K562 (cell line): ENCODE data around the gene USP32. TPM values are rescaled to one million over a fixed set of nuclear protein-coding genes. Genes with fewer than 3 reads are reported as not detected.

Experiments used
- ATAC-seq: fragments of 200-7000 bp; cut with Tn5 transposase; 3 replicates; pipeline ENCODE4 v1.9.1; 2020; ENCODE audit warnings: moderate library complexity
- BruUV-seq: library from RNA; stranded (reverse); fragments of 400-500 nt; replicated peaks from 2 replicates; lab custom pipeline; 2021; lab: Mats Ljungman, UMichigan
- CTCF ChIA-PET: fragments of 300-600 bp; formaldehyde crosslinking; extraction: SDS; loops from one replicate; lab custom pipeline; 2021; ENCODE audit warnings: low intra/inter-chr PET ratio; lab: Yijun Ruan, JAX
- POLR2A ChIA-PET: fragments of 300-600, 350-650 bp; sonication (Branson Sonifier 250); formaldehyde crosslinking; extraction: SDS; loops from one replicate; lab custom pipeline; 2021; ENCODE audit warnings: antibody characterized with exemption, inconsistent platforms; lab: Yijun Ruan, JAX
- DNase-seq, 4 experiments: peaks; one replicate each; pipeline versions ENCODE4 v3.0.0 to v3.0.0-alpha.2; 2011 to 2018; ENCODE audit warnings: low spot score in 3 of 4, mixed read lengths in 3 of 4; ENCODE audit errors: extremely low read depth in 1 of 4
- FAIRE-seq: peaks from 2 replicates; lab custom pipeline; 2011; peaks lifted over from hg19 to GRCh38; lab: Jason Lieb, UNC
- H2AFZ ChIP-seq: 2 replicates; pipeline ENCODE4 v1.6.0; 2011; ENCODE audit warnings: low read depth, low read length, control low read depth, inconsistent platforms
- H3K27ac ChIP-seq: fragments of 200-600 bp; 3 replicates; pipeline ENCODE4 v1.8.0; 2011; ENCODE audit warnings: low read depth, mild to moderate bottlenecking, control low read depth, inconsistent platforms, low read length, moderate library complexity, mixed read lengths; ENCODE audit errors: extremely low read depth
- H3K27me3 ChIP-seq, 2 experiments: fragments of 300-600 bp in 1 of 2; 2 replicates in 1 of 2; 3 replicates in 1 of 2; pipeline versions ENCODE4 v1.6.0 to v1.8.0; 2011; ENCODE audit warnings: inconsistent platforms in 2 of 2, low read length in 2 of 2, mild to moderate bottlenecking in 1 of 2, mixed read lengths in 1 of 2, moderate library complexity in 1 of 2; ENCODE audit not compliant: control insufficient read depth in 2 of 2, insufficient read depth in 2 of 2
- H3K36me3 ChIP-seq: fragments of 300-600 bp; 3 replicates; pipeline ENCODE4 v1.8.0; 2011; ENCODE audit warnings: mild to moderate bottlenecking, low read length, inconsistent platforms; ENCODE audit not compliant: control insufficient read depth, insufficient read depth
- H3K4me1 ChIP-seq, 2 experiments: fragments of 200-600 bp in 1 of 2; replicated peaks in 1 of 2; 2 replicates in 1 of 2; 3 replicates in 1 of 2; pipeline versions ENCODE4 v1.5.1 to v1.8.0; 2011; ENCODE audit warnings: inconsistent platforms in 2 of 2, low read length in 2 of 2, mild to moderate bottlenecking in 1 of 2, mixed read lengths in 1 of 2, moderate library complexity in 1 of 2; ENCODE audit not compliant: control insufficient read depth in 2 of 2, insufficient read depth in 2 of 2
- H3K4me2 ChIP-seq: 2 replicates; pipeline ENCODE4 v1.6.1; 2011; ENCODE audit warnings: low read length, control low read depth, inconsistent platforms, mixed read lengths; ENCODE audit not compliant: insufficient read depth
- H3K4me3 ChIP-seq: fragments of 200-600 bp; sonication (generic), shearing (Covaris generic); 2 replicates; pipeline ENCODE4 v1.5.1; 2016; ENCODE audit warnings: control low read depth, inconsistent platforms
- H3K79me2 ChIP-seq: fragments of 200-600 bp; 3 replicates; pipeline ENCODE4 v1.8.0; 2011; ENCODE audit warnings: low read length, inconsistent platforms; ENCODE audit not compliant: control insufficient read depth, insufficient read depth
- H3K9ac ChIP-seq, 2 experiments: 2 replicates each; pipeline versions ENCODE4 v1.6.0 to v1.6.1; 2011; ENCODE audit warnings: low read depth in 2 of 2, low read length in 2 of 2, control low read depth in 1 of 2, inconsistent platforms in 1 of 2, mild to moderate bottlenecking in 1 of 2, mixed read lengths in 1 of 2; ENCODE audit not compliant: insufficient read depth in 1 of 2
- H3K9me1 ChIP-seq: one replicate; pipeline ENCODE4 v1.6.0; 2011; ENCODE audit warnings: inconsistent platforms, mild to moderate bottlenecking, low read length, moderate library complexity; ENCODE audit not compliant: control insufficient read depth, insufficient read depth
- H3K9me3 ChIP-seq: replicated peaks from 2 replicates; pipeline ENCODE4 v1.5.1; 2011; ENCODE audit warnings: low read depth, low read length, inconsistent platforms; ENCODE audit not compliant: control insufficient read depth, insufficient read depth
- H4K20me1 ChIP-seq: replicated peaks from 2 replicates; pipeline ENCODE4 v1.6.1; 2011; ENCODE audit warnings: low read length, inconsistent platforms, mixed read lengths; ENCODE audit not compliant: control insufficient read depth, insufficient read depth
- MCM2 ChIP-seq: fragments of 450-650 bp; IDR thresholded peaks from 2 replicates; pipeline ENCODE4 v1.6.1; 2017; ENCODE audit warnings: low read depth, mild to moderate bottlenecking
- WGBS: fragments of 100-300 bp; shearing (Covaris generic); methylation state at CpG from one replicate; pipeline ENCODE4 v1.1.6; 2016; ENCODE audit warnings: low coverage, mixed read lengths; ENCODE audit not compliant: insufficient coverage; ENCODE audit errors: missing lambda C conversion rate; 5-methylcytosine and 5-hydroxymethylcytosine counted together
- in situ Hi-C: fragments of 300-500 bp; cut with MboI; formaldehyde crosslinking; loops from 4 replicates; pipeline ENCODE4 v1.15.0; 2018; ENCODE audit warnings: inconsistent platforms, mixed read lengths
- intact Hi-C: fragments of 100-400 bp; cut with micrococcal nuclease; formaldehyde crosslinking; loops from 2 replicates; pipeline ENCODE4 v1.14.2; 2022
- polyA plus RNA-seq, 8 experiments: library from polyadenylated mRNA; depleted of rRNA in 4 of 8; stranded (reverse) in 5 of 8; unstranded in 3 of 8; fragments of >200 nt; fragmentation: Nextera tagmentation in 2 of 8; fragmentation: Illumina TruSeq in 1 of 8; extraction: Ambion mirVana in 2 of 8; extraction: Trizol in 1 of 8; gene quantifications; 2 replicates each; pipeline versions ENCODE4 v1.2.1 to v1.2.3, GENCODE V29; 2011 to 2014; ENCODE audit warnings: inconsistent platforms in 1 of 8, missing spikeins in 1 of 8
- total RNA-seq, 7 experiments: library from RNA; depleted of rRNA in 6 of 7; stranded (reverse); fragments of >200 nt in 6 of 7; fragmentation: Illumina TruSeq in 2 of 7; extraction: Trizol in 2 of 7; gene quantifications; 2 replicates each; pipeline versions ENCODE4 v1.2.1 to v1.2.3, GENCODE V29; 2011 to 2021; ENCODE audit warnings: low replicate concordance in 1 of 7
- TF ChIP-seq, protein P1 (sequence below): fragments of 200-800 bp; sonication (Bioruptor generic); IDR thresholded peaks from 2 replicates; pipeline ENCODE4 v1.6.1; 2016; ENCODE audit warnings: missing genetic modification characterization, missing compliant biosample characterization
- TF ChIP-seq, protein P2 (sequence below): sonication (generic); formaldehyde crosslinking; IDR thresholded peaks from 2 replicates; pipeline ENCODE4 v1.8.0; 2022; ENCODE audit warnings: missing genetic modification reagents, mild to moderate bottlenecking, moderate library complexity, borderline replicate concordance
- TF ChIP-seq, protein P3 (sequence below), 3 experiments: fragments of 200-800 bp in 1 of 3; fragments of 250-450 bp in 1 of 3; fragments of 450-650 bp in 1 of 3; sonication (Bioruptor Pico) in 1 of 3; sonication (Bioruptor generic) in 1 of 3; formaldehyde crosslinking in 1 of 3; IDR thresholded peaks; 2 replicates each; pipeline versions ENCODE4 v1.6.1 to v1.8.0; 2016 to 2022; ENCODE audit warnings: mild to moderate bottlenecking in 2 of 3, missing genetic modification characterization in 2 of 3, missing compliant biosample characterization in 1 of 3, moderate library complexity in 1 of 3

Gene USP32
- total and polyA plus RNA-seq, 9 of the 15 experiments (the other 6 are each of a cell fraction or from before 2014, with no cell fraction given) = 18.0 to 69.3 (median 47.1) TPM

DNA sequence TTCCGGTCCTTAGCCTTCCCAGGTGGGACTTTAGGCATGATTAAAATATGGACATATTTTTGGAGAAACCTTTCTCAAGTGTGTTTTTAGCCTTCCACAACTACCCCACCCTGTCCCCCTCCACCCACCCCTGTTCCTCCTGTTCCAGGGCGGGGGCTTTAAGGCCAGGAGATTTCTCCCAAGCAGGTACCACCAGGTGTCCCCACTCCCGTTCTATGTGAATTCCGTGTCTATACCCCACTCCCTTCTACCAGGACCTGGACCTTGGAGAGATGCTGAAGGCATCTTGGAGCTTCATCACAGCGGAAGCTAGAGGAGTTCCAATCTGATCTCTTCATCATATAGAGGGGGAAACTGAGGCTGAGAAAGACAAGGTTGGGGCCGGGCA, 232.5 kb downstream of the USP32 start (continued):
- TF ChIP-seq, protein P1, sequence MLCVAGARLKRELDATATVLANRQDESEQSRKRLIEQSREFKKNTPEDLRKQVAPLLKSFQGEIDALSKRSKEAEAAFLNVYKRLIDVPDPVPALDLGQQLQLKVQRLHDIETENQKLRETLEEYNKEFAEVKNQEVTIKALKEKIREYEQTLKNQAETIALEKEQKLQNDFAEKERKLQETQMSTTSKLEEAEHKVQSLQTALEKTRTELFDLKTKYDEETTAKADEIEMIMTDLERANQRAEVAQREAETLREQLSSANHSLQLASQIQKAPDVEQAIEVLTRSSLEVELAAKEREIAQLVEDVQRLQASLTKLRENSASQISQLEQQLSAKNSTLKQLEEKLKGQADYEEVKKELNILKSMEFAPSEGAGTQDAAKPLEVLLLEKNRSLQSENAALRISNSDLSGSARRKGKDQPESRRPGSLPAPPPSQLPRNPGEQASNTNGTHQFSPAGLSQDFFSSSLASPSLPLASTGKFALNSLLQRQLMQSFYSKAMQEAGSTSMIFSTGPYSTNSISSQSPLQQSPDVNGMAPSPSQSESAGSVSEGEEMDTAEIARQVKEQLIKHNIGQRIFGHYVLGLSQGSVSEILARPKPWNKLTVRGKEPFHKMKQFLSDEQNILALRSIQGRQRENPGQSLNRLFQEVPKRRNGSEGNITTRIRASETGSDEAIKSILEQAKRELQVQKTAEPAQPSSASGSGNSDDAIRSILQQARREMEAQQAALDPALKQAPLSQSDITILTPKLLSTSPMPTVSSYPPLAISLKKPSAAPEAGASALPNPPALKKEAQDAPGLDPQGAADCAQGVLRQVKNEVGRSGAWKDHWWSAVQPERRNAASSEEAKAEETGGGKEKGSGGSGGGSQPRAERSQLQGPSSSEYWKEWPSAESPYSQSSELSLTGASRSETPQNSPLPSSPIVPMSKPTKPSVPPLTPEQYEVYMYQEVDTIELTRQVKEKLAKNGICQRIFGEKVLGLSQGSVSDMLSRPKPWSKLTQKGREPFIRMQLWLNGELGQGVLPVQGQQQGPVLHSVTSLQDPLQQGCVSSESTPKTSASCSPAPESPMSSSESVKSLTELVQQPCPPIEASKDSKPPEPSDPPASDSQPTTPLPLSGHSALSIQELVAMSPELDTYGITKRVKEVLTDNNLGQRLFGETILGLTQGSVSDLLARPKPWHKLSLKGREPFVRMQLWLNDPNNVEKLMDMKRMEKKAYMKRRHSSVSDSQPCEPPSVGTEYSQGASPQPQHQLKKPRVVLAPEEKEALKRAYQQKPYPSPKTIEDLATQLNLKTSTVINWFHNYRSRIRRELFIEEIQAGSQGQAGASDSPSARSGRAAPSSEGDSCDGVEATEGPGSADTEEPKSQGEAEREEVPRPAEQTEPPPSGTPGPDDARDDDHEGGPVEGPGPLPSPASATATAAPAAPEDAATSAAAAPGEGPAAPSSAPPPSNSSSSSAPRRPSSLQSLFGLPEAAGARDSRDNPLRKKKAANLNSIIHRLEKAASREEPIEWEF (CRISPR knock-in tag) = no peak

DNA sequence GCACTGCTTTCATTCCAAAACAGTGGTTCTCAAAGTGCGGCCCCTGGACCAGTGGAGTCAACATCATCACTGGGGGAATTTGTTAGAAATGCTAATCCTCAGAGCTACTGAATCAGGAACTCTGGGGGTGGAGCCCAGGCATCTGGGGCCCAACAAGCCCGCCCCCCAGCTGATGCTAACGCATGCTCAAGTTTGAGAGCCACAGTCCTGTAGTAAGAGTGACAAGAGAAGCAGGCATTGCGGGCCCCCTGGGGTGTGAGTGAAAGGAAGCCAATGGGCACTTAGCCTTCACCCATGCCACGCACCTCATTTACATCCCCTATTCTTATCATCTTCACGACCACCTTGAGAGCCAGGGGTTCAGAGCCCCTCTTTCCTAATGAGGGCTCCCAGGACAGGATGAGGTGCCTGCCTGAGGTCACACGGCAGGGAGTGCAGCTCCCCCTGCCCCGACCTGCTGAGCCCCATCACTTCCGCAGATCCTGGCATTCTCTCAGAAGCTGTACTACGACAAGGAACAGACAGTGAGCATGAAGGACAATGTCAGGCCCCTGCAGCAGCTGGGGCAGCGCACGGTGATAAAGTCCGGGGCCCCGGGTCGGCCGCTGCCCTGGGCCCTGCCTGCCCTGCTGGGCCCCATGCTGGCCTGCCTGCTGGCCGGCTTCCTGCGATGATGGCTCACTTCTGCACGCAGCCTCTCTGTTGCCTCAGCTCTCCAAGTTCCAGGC, 233.0 kb downstream of the USP32 start:
- no peaks in the 10 kb centered on the region for H4K20me1 ChIP-seq
- no TSS peak for BruUV-seq
- intact Hi-C loops = no loop called here
- H3K27me3 ChIP-seq = peaks cover 9 to 57% of the 10 kb centered on the region in 2 experiments; a peak in 4 of 5 replicates
- ChIA-PET CTCF (no interaction called here), POLR2A (interaction anchor here (0.5 to 0.6 kb wide), 2 partner anchors 25 to 546 kb away, joined by 3 read pairs; no protein-coding TSS in a partner anchor)
- DNase-seq (no peak), ATAC-seq (0 out of 3 replicates have a peak, but pooled peaks have one; percentile 11), FAIRE-seq (no peak)
- H3K4me3 ChIP-seq = no peak overlapping the region
- no peak overlapping the region for H2AFZ ChIP-seq
- in situ Hi-C loops = no loop called here
- no peaks in the 10 kb centered on the region for H3K9me3 ChIP-seq
- peaks cover 17 to 30% of the 10 kb centered on the region in 2 experiments for H3K4me1 ChIP-seq
- H3K4me2 ChIP-seq = no peak overlapping the region
- no peaks in the 10 kb centered on the region for H3K9me1 ChIP-seq
- 11% methylated on average over 18 of the region's 19 CpGs for WGBS
- H3K79me2 ChIP-seq = no peaks in the 10 kb centered on the region
- no peak overlapping the region for H3K9ac ChIP-seq
- no peak overlapping the region for H3K27ac ChIP-seq
- no peaks in the 10 kb centered on the region for H3K36me3 ChIP-seq
- TF ChIP-seq, protein P2, sequence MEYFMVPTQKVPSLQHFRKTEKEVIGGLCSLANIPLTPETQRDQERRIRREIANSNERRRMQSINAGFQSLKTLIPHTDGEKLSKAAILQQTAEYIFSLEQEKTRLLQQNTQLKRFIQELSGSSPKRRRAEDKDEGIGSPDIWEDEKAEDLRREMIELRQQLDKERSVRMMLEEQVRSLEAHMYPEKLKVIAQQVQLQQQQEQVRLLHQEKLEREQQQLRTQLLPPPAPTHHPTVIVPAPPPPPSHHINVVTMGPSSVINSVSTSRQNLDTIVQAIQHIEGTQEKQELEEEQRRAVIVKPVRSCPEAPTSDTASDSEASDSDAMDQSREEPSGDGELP = peak; percentile 55; the same call in 1 of the 2 replicates
- TF ChIP-seq MCM2 = no peak
- TF ChIP-seq, protein P3, sequence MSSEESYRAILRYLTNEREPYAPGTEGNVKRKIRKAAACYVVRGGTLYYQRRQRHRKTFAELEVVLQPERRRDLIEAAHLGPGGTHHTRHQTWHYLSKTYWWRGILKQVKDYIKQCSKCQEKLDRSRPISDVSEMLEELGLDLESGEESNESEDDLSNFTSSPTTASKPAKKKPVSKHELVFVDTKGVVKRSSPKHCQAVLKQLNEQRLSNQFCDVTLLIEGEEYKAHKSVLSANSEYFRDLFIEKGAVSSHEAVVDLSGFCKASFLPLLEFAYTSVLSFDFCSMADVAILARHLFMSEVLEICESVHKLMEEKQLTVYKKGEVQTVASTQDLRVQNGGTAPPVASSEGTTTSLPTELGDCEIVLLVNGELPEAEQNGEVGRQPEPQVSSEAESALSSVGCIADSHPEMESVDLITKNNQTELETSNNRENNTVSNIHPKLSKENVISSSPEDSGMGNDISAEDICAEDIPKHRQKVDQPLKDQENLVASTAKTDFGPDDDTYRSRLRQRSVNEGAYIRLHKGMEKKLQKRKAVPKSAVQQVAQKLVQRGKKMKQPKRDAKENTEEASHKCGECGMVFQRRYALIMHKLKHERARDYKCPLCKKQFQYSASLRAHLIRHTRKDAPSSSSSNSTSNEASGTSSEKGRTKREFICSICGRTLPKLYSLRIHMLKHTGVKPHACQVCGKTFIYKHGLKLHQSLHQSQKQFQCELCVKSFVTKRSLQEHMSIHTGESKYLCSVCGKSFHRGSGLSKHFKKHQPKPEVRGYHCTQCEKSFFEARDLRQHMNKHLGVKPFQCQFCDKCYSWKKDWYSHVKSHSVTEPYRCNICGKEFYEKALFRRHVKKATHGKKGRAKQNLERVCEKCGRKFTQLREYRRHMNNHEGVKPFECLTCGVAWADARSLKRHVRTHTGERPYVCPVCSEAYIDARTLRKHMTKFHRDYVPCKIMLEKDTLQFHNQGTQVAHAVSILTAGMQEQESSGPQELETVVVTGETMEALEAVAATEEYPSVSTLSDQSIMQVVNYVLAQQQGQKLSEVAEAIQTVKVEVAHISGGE (CRISPR knock-in tag; IDR thresholded peaks at IDR 0.05) = peak in 1 of 3 experiments; percentile 55; a peak in 1 of 6 replicates
